Thyroid gland (tissue), 4 donors: Measurements from ENCODE around the gene SEPTIN11. TPM values are rescaled to one million over a fixed set of nuclear protein-coding genes. Genes with fewer than 3 reads are reported as not detected.

Experiments used
- DNase-seq, 2 donors: peaks; one replicate each; pipeline ENCODE4 v3.0.0-alpha.2; 2019
- H3K27ac ChIP-seq, 3 donors: fragments of 200-600 bp; sonication (generic); 1 replicate in 2 of 3; 2 replicates in 1 of 3; pipeline ENCODE4 v1.5.1; 2016 to 2019; ENCODE audit warnings: mild to moderate bottlenecking in 1 of 3, moderate library complexity in 1 of 3
- H3K27me3 ChIP-seq: fragments of 200-600 bp; sonication (generic); one replicate; pipeline ENCODE4 v1.5.1; 2019
- H3K36me3 ChIP-seq, 2 donors: fragments of 200-600 bp; sonication (generic); one replicate each; pipeline ENCODE4 v1.5.1; 2016 to 2019
- H3K4me1 ChIP-seq, 2 donors: fragments of 200-600 bp; sonication (generic); one replicate each; pipeline ENCODE4 v1.5.1; 2017 to 2019
- H3K4me3 ChIP-seq, 3 donors: fragments of 200-600 bp; sonication (generic); replicated peaks in 1 of 3; 1 replicate in 2 of 3; 2 replicates in 1 of 3; pipeline ENCODE4 v1.5.1; 2016; ENCODE audit warnings: mild to moderate bottlenecking in 1 of 3
- H3K9me3 ChIP-seq: fragments of 200-600 bp; sonication (generic); one replicate; pipeline ENCODE4 v1.5.1; 2017
- CTCF ChIP-seq, 6 experiments: fragments of 200-600 bp in 3 of 6; fragments of 450-650 bp in 3 of 6; sonication (generic) in 3 of 6; IDR thresholded peaks; one replicate each; pipeline ENCODE4 v1.5.1; 2016 to 2019; ENCODE audit warnings: antibody characterized with exemption in 6 of 6, mild to moderate bottlenecking in 2 of 6, inconsistent platforms in 1 of 6, moderate library complexity in 1 of 6
- POLR2A ChIP-seq, 2 donors: fragments of 450-650 bp; IDR thresholded peaks; one replicate each; pipeline ENCODE4 v1.6.1; 2017; ENCODE audit warnings: antibody characterized with exemption in 2 of 2, mild to moderate bottlenecking in 2 of 2, moderate library complexity in 1 of 2
- WGBS, 2 donors: methylation state at CpG; one replicate each; pipeline ENCODE4 v1.1.5; 2017; 5-methylcytosine and 5-hydroxymethylcytosine counted together
- intact Hi-C: fragments of 100-400 bp; cut with DNase I; formaldehyde crosslinking; loops from one replicate; pipeline ENCODE4 v1.15.1; 2023
- total RNA-seq, 4 donors: library from RNA; depleted of rRNA; stranded (reverse); fragments of >200 nt; gene quantifications; one replicate each; pipeline ENCODE4 v1.2.3, GENCODE V29; 2016

SEPTIN11 gene
- total RNA-seq, 4 donors from 2014 or later = 39.6 to 207 (median 69.1) TPM

- intact Hi-C loops = no loop called here
- TF ChIP-seq POLR2A (IDR thresholded peaks at IDR 0.05) = no peak
- TF ChIP-seq CTCF (IDR thresholded peaks at IDR 0.05) = peak in 2 of 6 experiments; percentile 26 to 27
- DNase-seq = no peak
- H3K4me3 ChIP-seq = no peak overlapping the region
- no peaks in the 10 kb centered on the region for H3K9me3 ChIP-seq
- H3K4me1 ChIP-seq = peaks cover 13 to 43% of the 10 kb centered on the region in 2 donors
- 52 to 61% methylated on average over 3 of the region's 3 CpGs for WGBS, 2 donors
- peak overlapping the region; percentile 6 to 74 (median 73) for H3K27ac ChIP-seq
- no peaks in the 10 kb centered on the region for H3K36me3 ChIP-seq
- no peaks in the 10 kb centered on the region for H3K27me3 ChIP-seq
These were observed 34.6 kb downstream of the SEPTIN11 start for GRCh38 chr4:76984127-76984526.

GRCh38 chr4:76984788-76985211 lies 35.2 kb downstream of the SEPTIN11 start:
- no peak overlapping the region for H3K4me3 ChIP-seq
- 33 to 34% methylated on average over 7 of the region's 7 CpGs for WGBS, 2 donors
- intact Hi-C loops = no loop called here
- TF ChIP-seq CTCF (IDR thresholded peaks at IDR 0.05) (no peak), POLR2A (IDR thresholded peaks at IDR 0.05) (peak in 1 of 2 donors; percentile 37)
- H3K4me1 ChIP-seq = peaks cover 13 to 43% of the 10 kb centered on the region in 2 donors
- no peaks in the 10 kb centered on the region for H3K36me3 ChIP-seq
- peak; percentile 71 to 75 for DNase-seq
- H3K9me3 ChIP-seq = no peaks in the 10 kb centered on the region
- peak overlapping the region; percentile 50 to 74 (median 73) for H3K27ac ChIP-seq
- no peaks in the 10 kb centered on the region for H3K27me3 ChIP-seq

DNA sequence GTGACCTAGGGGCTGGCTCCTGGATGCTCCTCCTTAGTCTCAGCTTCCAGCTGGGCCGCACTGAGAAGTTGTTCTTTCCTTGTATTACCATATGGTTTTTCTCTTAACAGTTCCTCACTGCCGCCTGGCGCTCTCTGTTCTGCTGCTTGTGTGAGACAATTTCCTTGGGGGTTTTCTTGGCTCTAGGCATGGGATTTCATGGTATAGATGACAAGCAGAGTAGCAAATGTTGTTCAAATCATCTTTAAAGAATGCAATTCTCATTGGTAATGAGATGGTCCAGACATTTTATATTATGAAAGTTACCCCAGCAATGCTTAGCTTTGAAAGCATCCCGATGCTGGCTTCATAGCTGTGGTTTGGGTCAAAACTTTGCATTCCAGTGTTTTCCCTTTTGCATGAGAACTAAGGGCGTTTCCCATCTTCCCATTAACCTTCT lies 37.6 kb downstream of the SEPTIN11 start:
- 73 to 82% methylated on average over 5 of the region's 5 CpGs for WGBS, 2 donors
- H3K9me3 ChIP-seq = no peaks in the 10 kb centered on the region
- no peak for TF ChIP-seq CTCF (IDR thresholded peaks at IDR 0.05)
- TF ChIP-seq POLR2A (IDR thresholded peaks at IDR 0.05) = no peak
- H3K4me3 ChIP-seq = no peak overlapping the region
- intact Hi-C loops = no loop called here
- H3K27ac ChIP-seq = no peak overlapping the region
- no peaks in the 10 kb centered on the region for H3K36me3 ChIP-seq
- DNase-seq = no peak
- peaks cover 13 to 31% of the 10 kb centered on the region in 2 donors for H3K4me1 ChIP-seq
- H3K27me3 ChIP-seq = no peaks in the 10 kb centered on the region

DNA sequence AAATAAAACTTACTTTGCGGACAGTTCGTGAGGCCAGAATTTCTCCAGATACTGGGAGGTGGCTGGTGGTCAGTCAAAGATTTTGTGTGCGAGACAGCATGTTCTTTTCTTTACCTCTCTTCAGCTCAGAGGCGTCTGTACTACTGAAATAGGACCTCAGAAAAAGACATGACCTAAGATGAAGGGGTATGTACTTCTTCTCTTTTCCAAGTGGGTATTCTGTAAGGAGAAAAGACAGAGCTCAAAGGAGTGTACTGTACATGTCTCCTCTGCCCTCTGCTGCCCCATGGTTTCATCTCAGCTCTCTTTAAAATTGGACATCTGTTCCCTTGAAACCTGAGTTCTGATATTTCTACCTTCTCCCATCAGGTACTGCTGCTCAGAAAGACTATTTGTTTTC lies 38.1 kb downstream of the SEPTIN11 start:
- Histone ChIP-seq H3K27ac (no peak overlapping the region), H3K9me3 (no peaks in the 10 kb centered on the region), H3K4me1 (peaks cover 13 to 26% of the 10 kb centered on the region in 2 donors), H3K4me3 (no peak overlapping the region), H3K27me3 (no peaks in the 10 kb centered on the region), H3K36me3 (no peaks in the 10 kb centered on the region)
- TF ChIP-seq POLR2A (IDR thresholded peaks at IDR 0.05) = no peak
- TF ChIP-seq CTCF (IDR thresholded peaks at IDR 0.05) = no peak
- DNase-seq = no peak
- WGBS, 2 donors = 88 to 93% methylated on average over 4 of the region's 4 CpGs
- intact Hi-C loops = no loop called here

DNA sequence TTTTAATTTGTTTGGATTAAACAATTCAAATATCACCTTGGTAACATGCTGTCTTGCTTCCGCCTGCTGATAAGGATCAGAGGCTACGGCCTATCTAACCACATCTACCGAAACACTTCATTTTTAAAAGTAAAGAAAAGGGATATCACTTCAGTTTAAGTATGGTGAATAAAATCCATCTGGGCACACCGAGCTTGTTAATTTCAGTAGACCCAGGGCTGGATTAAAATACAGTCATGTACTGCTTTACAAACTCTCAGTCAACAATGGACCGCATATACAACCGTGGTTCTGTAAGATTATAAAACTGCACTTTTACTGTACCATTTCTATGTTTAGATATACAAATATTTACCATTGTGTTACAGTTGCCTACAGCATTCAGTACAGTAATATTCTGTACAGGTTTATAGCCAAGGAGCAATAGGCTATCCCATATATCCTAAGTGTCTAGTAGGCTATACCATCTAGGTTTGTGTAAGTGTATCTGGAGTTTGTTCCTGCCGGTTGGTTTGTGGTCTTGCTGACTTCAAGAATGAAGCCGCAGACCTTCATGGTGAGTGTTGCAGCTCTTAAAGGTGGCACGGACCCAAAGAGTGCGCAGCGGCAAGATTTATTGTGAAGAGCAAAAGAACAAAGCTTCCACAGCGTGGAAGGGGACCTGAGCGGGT lies 40.0 kb downstream of the SEPTIN11 start:
- intact Hi-C loops = loop anchor here (5.0 kb wide), 1 partner anchor 37 kb away; no protein-coding TSS in a partner anchor
- no peak for DNase-seq
- Histone ChIP-seq H3K27ac (no peak overlapping the region), H3K9me3 (no peaks in the 10 kb centered on the region), H3K36me3 (no peaks in the 10 kb centered on the region), H3K4me3 (no peak overlapping the region), H3K27me3 (no peaks in the 10 kb centered on the region), H3K4me1 (peaks cover 9 to 21% of the 10 kb centered on the region in 2 donors)
- TF ChIP-seq CTCF (IDR thresholded peaks at IDR 0.05) (no peak), POLR2A (IDR thresholded peaks at IDR 0.05) (no peak)
- 91 to 93% methylated on average over 13 of the region's 13 CpGs for WGBS, 2 donors
